A673 (cell line): ENCODE results near the gene MLANA. TPM values are rescaled to one million over a fixed set of nuclear protein-coding genes. Genes with fewer than 3 reads are reported as not detected.

Experiments
- BruUV-seq: library from RNA; stranded (reverse); fragments of 400-500 nt; replicated peaks from 2 replicates; lab custom pipeline; 2021; lab: Mats Ljungman, UMichigan
- CTCF ChIA-PET: fragments of 300-600 bp; sonication (Branson Sonifier 250); formaldehyde crosslinking; loops from one replicate; lab custom pipeline; 2022; ENCODE audit warnings: antibody characterized with exemption; lab: Charles Lee
- POLR2A ChIA-PET: fragments of 300-600 bp; sonication (Branson Sonifier 250); formaldehyde crosslinking; loops from one replicate; lab custom pipeline; 2022; ENCODE audit warnings: antibody characterized with exemption; ENCODE audit not compliant: low non-redundant PET; lab: Charles Lee
- DNase-seq: peaks from one replicate; pipeline ENCODE4 v3.0.0-alpha.2; 2015; ENCODE audit warnings: low spot score
- H3K27ac ChIP-seq: fragments of 200-600 bp; sonication (generic); 2 replicates; pipeline ENCODE4 v1.5.1; 2016; ENCODE audit warnings: mixed run types, low read depth, mild to moderate bottlenecking, mixed read lengths, antibody characterized with exemption, low read length; ENCODE audit not compliant: poor library complexity, severe bottlenecking
- H3K27me3 ChIP-seq: fragments of 200-600 bp; sonication (generic); replicated peaks from 2 replicates; pipeline ENCODE4 v1.6.1; 2017; ENCODE audit warnings: mixed run types, low read depth, mild to moderate bottlenecking, mixed read lengths, antibody characterized with exemption, low read length; ENCODE audit not compliant: insufficient read depth, poor library complexity
- H3K36me3 ChIP-seq: fragments of 200-600 bp; sonication (generic); 2 replicates; pipeline ENCODE4 v1.6.1; 2016; ENCODE audit warnings: mixed run types, mild to moderate bottlenecking, mixed read lengths, antibody characterized with exemption, low read length; ENCODE audit not compliant: insufficient read depth, poor library complexity, severe bottlenecking
- H3K4me1 ChIP-seq: fragments of 200-600 bp; sonication (generic); 2 replicates; pipeline ENCODE4 v1.6.1; 2017; ENCODE audit warnings: mixed run types, mild to moderate bottlenecking, mixed read lengths, antibody characterized with exemption, low read length; ENCODE audit not compliant: insufficient read depth, poor library complexity, severe bottlenecking
- H3K4me3 ChIP-seq: fragments of 200-600 bp; sonication (generic); 2 replicates; pipeline ENCODE4 v1.5.1; 2016; ENCODE audit warnings: low read depth, mixed run types, mild to moderate bottlenecking, mixed read lengths, low read length; ENCODE audit not compliant: poor library complexity, severe bottlenecking
- H3K9me3 ChIP-seq: fragments of 200-600 bp; sonication (generic); 2 replicates; pipeline ENCODE4 v1.6.1; 2016; ENCODE audit warnings: mixed run types, low read depth, mild to moderate bottlenecking, mixed read lengths, antibody characterized with exemption, low read length; ENCODE audit not compliant: poor library complexity, severe bottlenecking
- EZH2 ChIP-seq: fragments of 200-600 bp; sonication (generic); IDR thresholded peaks from 2 replicates; pipeline ENCODE4 v1.6.1; 2017; ENCODE audit warnings: borderline replicate concordance, low read depth, mild to moderate bottlenecking, mixed read lengths, antibody characterized with exemption, low read length; ENCODE audit not compliant: poor library complexity, severe bottlenecking
- intact Hi-C: fragments of 100-400 bp; cut with micrococcal nuclease; formaldehyde crosslinking; loops from one replicate; pipeline ENCODE4 v1.10.0; 2022; ENCODE audit not compliant: unreplicated experiment
- total RNA-seq: library from RNA; stranded (reverse); gene quantifications from 2 replicates; pipeline ENCODE4 v1.2.3, GENCODE V29; 2021
- TF ChIP-seq, protein P1 (sequence below): fragments of 300-800, 200-600 bp; sonication (generic); conservative IDR thresholded peaks from 2 replicates; pipeline ENCODE4 v1.5.1; 2017; ENCODE audit warnings: low read depth, mild to moderate bottlenecking, antibody characterized with exemption, low read length, moderate library complexity, mixed read lengths

Gene MLANA
- total RNA-seq, 1 experiment from 2014 or later: not detected

DNA sequence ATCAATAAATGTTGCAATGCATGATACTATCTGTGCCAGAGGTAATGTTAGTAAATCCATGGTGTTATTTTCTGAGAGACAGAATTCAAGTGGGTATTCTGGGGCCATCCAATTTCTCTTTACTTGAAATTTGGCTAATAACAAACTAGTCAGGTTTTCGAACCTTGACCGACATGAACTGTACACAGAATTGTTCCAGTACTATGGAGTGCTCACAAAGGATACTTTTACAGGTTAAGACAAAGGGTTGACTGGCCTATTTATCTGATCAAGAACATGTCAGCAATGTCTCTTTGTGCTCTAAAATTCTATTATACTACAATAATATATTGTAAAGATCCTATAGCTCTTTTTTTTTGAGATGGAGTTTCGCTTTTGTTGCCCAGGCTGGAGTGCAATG lies 18.2 kb downstream of the MLANA start:
- ChIA-PET POLR2A (no interaction called here), CTCF (no interaction called here)
- TF ChIP-seq, protein P1, sequence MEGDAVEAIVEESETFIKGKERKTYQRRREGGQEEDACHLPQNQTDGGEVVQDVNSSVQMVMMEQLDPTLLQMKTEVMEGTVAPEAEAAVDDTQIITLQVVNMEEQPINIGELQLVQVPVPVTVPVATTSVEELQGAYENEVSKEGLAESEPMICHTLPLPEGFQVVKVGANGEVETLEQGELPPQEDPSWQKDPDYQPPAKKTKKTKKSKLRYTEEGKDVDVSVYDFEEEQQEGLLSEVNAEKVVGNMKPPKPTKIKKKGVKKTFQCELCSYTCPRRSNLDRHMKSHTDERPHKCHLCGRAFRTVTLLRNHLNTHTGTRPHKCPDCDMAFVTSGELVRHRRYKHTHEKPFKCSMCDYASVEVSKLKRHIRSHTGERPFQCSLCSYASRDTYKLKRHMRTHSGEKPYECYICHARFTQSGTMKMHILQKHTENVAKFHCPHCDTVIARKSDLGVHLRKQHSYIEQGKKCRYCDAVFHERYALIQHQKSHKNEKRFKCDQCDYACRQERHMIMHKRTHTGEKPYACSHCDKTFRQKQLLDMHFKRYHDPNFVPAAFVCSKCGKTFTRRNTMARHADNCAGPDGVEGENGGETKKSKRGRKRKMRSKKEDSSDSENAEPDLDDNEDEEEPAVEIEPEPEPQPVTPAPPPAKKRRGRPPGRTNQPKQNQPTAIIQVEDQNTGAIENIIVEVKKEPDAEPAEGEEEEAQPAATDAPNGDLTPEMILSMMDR: no peak
- no peak for TF ChIP-seq EZH2
- Histone ChIP-seq H3K4me3 (no peak overlapping the region), H3K27ac (no peak overlapping the region), H3K4me1 (no peaks in the 10 kb centered on the region), H3K36me3 (no peaks in the 10 kb centered on the region), H3K27me3 (no peaks in the 10 kb centered on the region), H3K9me3 (no peaks in the 10 kb centered on the region)
- intact Hi-C loops: no loop called here
- BruUV-seq: no TSS peak
- no peak for DNase-seq

DNA sequence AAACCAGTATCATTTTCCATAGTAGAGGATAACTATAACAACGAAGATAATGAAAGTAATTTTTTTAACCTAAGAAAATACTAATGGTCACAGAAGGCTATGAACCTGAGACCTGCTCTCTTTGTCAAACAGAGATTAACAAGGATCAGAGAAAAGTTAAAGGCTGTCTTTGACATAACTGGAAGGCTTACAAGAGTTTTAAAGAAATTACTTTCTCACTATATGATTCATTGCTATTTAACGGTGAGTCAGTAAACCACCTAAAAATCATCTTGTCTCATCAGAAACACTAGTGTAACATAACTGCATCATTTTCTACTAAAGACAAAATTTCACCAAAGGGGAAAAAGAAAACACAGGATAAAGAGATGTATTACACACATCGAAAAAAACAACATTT lies 19.3 kb downstream of the MLANA start:
- intact Hi-C loops: no loop called here
- H3K9me3 ChIP-seq: no peaks in the 10 kb centered on the region
- no peaks in the 10 kb centered on the region for H3K36me3 ChIP-seq
- H3K27me3 ChIP-seq: no peaks in the 10 kb centered on the region
- no peaks in the 10 kb centered on the region for H3K4me1 ChIP-seq
- POLR2A ChIA-PET: no interaction called here
- BruUV-seq: no TSS peak
- DNase-seq: no peak
- CTCF ChIA-PET: no interaction called here
- no peak overlapping the region for H3K4me3 ChIP-seq
- no peak overlapping the region for H3K27ac ChIP-seq
- TF ChIP-seq EZH2: no peak
- TF ChIP-seq, protein P1: no peak

DNA sequence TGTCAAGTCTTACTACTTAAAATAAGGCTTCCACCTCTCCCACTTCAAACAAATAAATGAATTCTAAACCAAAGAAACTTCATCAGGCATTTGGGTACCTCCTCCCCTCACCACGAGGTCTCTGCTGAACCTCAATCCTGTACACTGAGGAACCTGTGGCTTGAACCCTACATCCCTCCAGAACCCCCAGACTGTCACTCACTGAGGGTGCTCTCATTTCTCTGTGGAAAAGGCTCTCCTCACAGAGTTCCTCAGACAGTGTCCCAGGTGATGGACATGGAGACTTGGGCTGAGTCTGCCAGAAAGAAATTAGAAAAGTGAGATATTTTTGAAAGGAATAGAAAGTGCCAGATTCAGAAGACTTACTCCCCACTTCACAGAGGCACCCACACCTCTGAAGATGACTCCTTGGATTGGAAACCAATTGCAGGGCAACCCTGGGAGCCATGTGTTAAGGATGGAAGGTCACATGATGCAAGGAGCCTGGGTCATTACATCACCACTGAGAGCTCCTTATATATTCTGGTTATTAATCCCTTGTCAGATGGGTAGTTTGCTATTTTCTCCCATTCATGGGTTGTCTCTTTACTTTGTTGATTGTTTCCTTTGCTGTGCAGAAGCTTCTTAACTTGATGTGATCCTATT lies 19.8 kb downstream of the MLANA start:
- CTCF ChIA-PET: no interaction called here
- BruUV-seq: no TSS peak

More for the DNA sequence above, 19.8 kb downstream of the MLANA start:
- Histone ChIP-seq H3K27me3 (no peaks in the 10 kb centered on the region), H3K9me3 (no peaks in the 10 kb centered on the region), H3K4me3 (no peak overlapping the region), H3K27ac (no peak overlapping the region), H3K36me3 (no peaks in the 10 kb centered on the region), H3K4me1 (no peaks in the 10 kb centered on the region)
- POLR2A ChIA-PET: no interaction called here
- no peak for DNase-seq
- intact Hi-C loops: no loop called here
- TF ChIP-seq, protein P1: no peak
- TF ChIP-seq EZH2: no peak
